ENCODE measurements around the gene DAO.

The DAO gene

GRCh38 chr12:108910336-108910735 lies 30.4 kb downstream of the DAO start:
- Histone ChIP-seq H3K4me3 (ENCODE audit: low read depth in 1 of 2, low read length in 2 of 2) (no peak overlapping the region), H3K27me3 (ENCODE audit: low read depth, low read length) (no peaks in the 10 kb centered on the region), H3K4me1 (ENCODE audit: control insufficient read depth in 1 of 2, insufficient read depth in 2 of 2, low read length in 2 of 2) (no peaks in the 10 kb centered on the region), H3K36me3 (ENCODE audit: control insufficient read depth in 1 of 2, insufficient read depth in 2 of 2, low read length in 2 of 2) (no peaks in the 10 kb centered on the region), H3K9me3 (ENCODE audit: control insufficient read depth in 1 of 2, low read length in 2 of 2) (no peaks in the 10 kb centered on the region), H3K27ac (ENCODE audit: low read length) (no peak overlapping the region)

- Histone ChIP-seq H3K36me3 (ENCODE audit: control insufficient read depth in 1 of 2, insufficient read depth in 2 of 2, low read length in 2 of 2) (no peaks in the 10 kb centered on the region), H3K27ac (ENCODE audit: low read length) (no peak overlapping the region), H3K9me3 (ENCODE audit: control insufficient read depth in 1 of 2, low read length in 2 of 2) (no peaks in the 10 kb centered on the region), H3K27me3 (ENCODE audit: low read depth, low read length) (no peaks in the 10 kb centered on the region), H3K4me1 (ENCODE audit: control insufficient read depth in 1 of 2, insufficient read depth in 2 of 2, low read length in 2 of 2) (no peaks in the 10 kb centered on the region), H3K4me3 (ENCODE audit: low read depth in 1 of 2, low read length in 2 of 2) (no peak overlapping the region)
These were observed 32.0 kb downstream of the DAO start for GRCh38 chr12:108911915-108912314.

DNA sequence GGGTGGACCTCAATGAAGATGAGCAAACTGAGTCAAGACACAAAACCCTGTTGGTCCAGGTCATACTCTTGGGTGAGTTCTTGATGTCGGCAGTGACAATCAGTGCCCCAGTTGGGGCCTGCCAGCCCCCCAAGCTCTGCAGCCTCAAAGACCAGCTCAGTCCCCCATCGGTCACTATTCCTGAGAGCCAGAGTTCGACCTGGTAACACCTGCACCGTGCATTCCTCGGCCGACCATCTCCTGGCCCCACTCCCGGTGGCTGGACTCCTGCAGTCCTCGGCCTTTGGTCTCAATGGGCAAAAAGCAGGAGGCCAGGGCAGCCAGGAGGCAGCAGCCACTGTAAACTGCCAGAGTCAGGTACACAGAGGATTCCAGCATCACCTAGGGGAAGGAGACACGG lies 32.5 kb downstream of the DAO start:
- H3K9me3 ChIP-seq (ENCODE audit: control insufficient read depth in 1 of 2, low read length in 2 of 2) = no peaks in the 10 kb centered on the region
- H3K27ac ChIP-seq (ENCODE audit: low read length) = no peak overlapping the region
- no peaks in the 10 kb centered on the region for H3K4me1 ChIP-seq (ENCODE audit: control insufficient read depth in 1 of 2, insufficient read depth in 2 of 2, low read length in 2 of 2)
- H3K4me3 ChIP-seq (ENCODE audit: low read depth in 1 of 2, low read length in 2 of 2) = no peak overlapping the region
- no peaks in the 10 kb centered on the region for H3K36me3 ChIP-seq (ENCODE audit: control insufficient read depth in 1 of 2, insufficient read depth in 2 of 2, low read length in 2 of 2)
- H3K27me3 ChIP-seq (ENCODE audit: low read depth, low read length) = no peaks in the 10 kb centered on the region

DNA sequence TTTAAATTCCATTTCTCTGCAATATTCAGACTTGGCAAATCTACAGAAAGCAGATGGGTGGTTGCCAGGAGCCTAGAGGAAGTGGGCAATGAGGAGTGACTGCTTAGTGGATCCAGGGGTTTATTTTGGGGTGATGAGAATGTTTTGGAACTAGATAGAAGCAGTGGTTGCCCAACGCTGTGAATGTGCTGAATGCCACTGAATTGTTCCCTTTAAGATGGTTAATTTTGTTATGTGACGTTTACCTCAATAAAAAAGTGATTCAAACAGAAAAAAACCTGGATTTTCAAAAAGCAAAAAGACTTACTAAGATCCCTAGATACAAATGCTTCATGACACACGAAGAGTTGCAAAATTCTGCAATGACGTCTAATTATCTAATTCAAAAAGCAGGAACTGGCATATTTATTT lies 34.2 kb downstream of the DAO start:
- Histone ChIP-seq H3K36me3 (ENCODE audit: control insufficient read depth in 1 of 2, insufficient read depth in 2 of 2, low read length in 2 of 2) (no peaks in the 10 kb centered on the region), H3K9me3 (ENCODE audit: control insufficient read depth in 1 of 2, low read length in 2 of 2) (no peaks in the 10 kb centered on the region), H3K4me1 (ENCODE audit: control insufficient read depth in 1 of 2, insufficient read depth in 2 of 2, low read length in 2 of 2) (no peaks in the 10 kb centered on the region), H3K4me3 (ENCODE audit: low read depth in 1 of 2, low read length in 2 of 2) (no peak overlapping the region), H3K27me3 (ENCODE audit: low read depth, low read length) (no peaks in the 10 kb centered on the region), H3K27ac (ENCODE audit: low read length) (no peak overlapping the region)

- H3K4me3 ChIP-seq (ENCODE audit: low read depth in 1 of 2, low read length in 2 of 2) = no peak overlapping the region
- H3K36me3 ChIP-seq (ENCODE audit: control insufficient read depth in 1 of 2, insufficient read depth in 2 of 2, low read length in 2 of 2) = no peaks in the 10 kb centered on the region
- H3K27me3 ChIP-seq (ENCODE audit: low read depth, low read length) = no peaks in the 10 kb centered on the region
- peaks cover 0 to 3% of the 10 kb centered on the region in 2 donors for H3K9me3 ChIP-seq (ENCODE audit: control insufficient read depth in 1 of 2, low read length in 2 of 2)
- no peaks in the 10 kb centered on the region for H3K4me1 ChIP-seq (ENCODE audit: control insufficient read depth in 1 of 2, insufficient read depth in 2 of 2, low read length in 2 of 2)
- H3K27ac ChIP-seq (ENCODE audit: low read length) = no peak overlapping the region
These were observed 35.8 kb downstream of the DAO start for GRCh38 chr12:108915632-108916133.

DNA sequence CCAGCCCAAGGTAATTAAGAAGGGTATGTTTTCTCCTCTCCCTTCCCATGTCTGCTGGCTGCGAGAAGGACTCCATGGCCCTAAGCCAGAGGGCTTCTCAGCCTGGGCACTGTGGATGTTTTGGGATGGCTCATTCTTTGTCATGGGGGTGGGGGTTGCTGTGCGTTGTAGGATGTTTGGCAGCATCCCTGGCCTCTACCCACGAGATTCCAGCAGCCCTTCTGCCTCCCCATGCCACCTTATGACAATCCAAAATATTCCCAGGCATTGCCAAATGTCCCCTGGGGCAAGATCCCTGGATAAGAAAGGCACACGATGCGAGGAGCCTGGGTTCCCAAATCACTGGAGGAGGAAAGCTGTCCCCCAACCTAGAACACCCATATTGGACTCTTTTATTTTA lies 36.4 kb downstream of the DAO start:
- H3K4me1 ChIP-seq (ENCODE audit: control insufficient read depth in 1 of 2, insufficient read depth in 2 of 2, low read length in 2 of 2) = no peaks in the 10 kb centered on the region

DNA sequence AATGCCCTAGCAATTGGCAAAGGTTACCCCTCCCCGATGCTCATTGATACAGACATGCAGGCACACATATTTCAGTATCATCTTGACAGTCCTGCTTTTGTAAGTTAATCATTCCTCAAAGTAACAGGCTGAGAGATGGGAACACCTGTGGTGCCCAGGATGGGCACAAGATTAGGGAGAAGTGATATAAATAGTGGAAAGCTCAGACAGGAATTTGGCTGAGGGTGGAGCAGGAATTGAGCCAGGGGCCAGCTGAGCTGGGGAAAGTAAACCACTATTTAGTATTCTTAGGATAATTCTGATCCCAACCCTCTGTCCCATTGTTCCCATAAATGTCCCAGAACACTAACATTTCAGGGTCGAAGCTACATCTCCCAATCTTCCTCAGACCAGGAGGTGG lies 38.3 kb downstream of the DAO start:
- Histone ChIP-seq H3K27ac (ENCODE audit: low read length) (no peak overlapping the region), H3K36me3 (ENCODE audit: control insufficient read depth in 1 of 2, insufficient read depth in 2 of 2, low read length in 2 of 2) (no peaks in the 10 kb centered on the region), H3K4me1 (ENCODE audit: control insufficient read depth in 1 of 2, insufficient read depth in 2 of 2, low read length in 2 of 2) (no peaks in the 10 kb centered on the region), H3K4me3 (ENCODE audit: low read depth in 1 of 2, low read length in 2 of 2) (no peak overlapping the region), H3K9me3 (ENCODE audit: control insufficient read depth in 1 of 2, low read length in 2 of 2) (peaks cover 5 to 7% of the 10 kb centered on the region in 2 donors), H3K27me3 (ENCODE audit: low read depth, low read length) (no peaks in the 10 kb centered on the region)

More for the DNA sequence above, 36.4 kb downstream of the DAO start:
- H3K27ac ChIP-seq (ENCODE audit: low read length) = no peak overlapping the region
- no peaks in the 10 kb centered on the region for H3K36me3 ChIP-seq (ENCODE audit: control insufficient read depth in 1 of 2, insufficient read depth in 2 of 2, low read length in 2 of 2)
- peaks cover 0 to 3% of the 10 kb centered on the region in 2 donors for H3K9me3 ChIP-seq (ENCODE audit: control insufficient read depth in 1 of 2, low read length in 2 of 2)
- H3K27me3 ChIP-seq (ENCODE audit: low read depth, low read length) = no peaks in the 10 kb centered on the region
- no peak overlapping the region for H3K4me3 ChIP-seq (ENCODE audit: low read depth in 1 of 2, low read length in 2 of 2)

GRCh38 chr12:108918960-108919642 lies 39.2 kb downstream of the DAO start:
- Histone ChIP-seq H3K27ac (ENCODE audit: low read length) (no peak overlapping the region), H3K27me3 (ENCODE audit: low read depth, low read length) (no peaks in the 10 kb centered on the region), H3K4me1 (ENCODE audit: control insufficient read depth in 1 of 2, insufficient read depth in 2 of 2, low read length in 2 of 2) (no peaks in the 10 kb centered on the region), H3K36me3 (ENCODE audit: control insufficient read depth in 1 of 2, insufficient read depth in 2 of 2, low read length in 2 of 2) (no peaks in the 10 kb centered on the region), H3K9me3 (ENCODE audit: control insufficient read depth in 1 of 2, low read length in 2 of 2) (peaks cover 5 to 7% of the 10 kb centered on the region in 2 donors), H3K4me3 (ENCODE audit: low read depth in 1 of 2, low read length in 2 of 2) (no peak overlapping the region)

GRCh38 chr12:108921946-108922345 lies 42.1 kb downstream of the DAO start:
- Histone ChIP-seq H3K4me3 (ENCODE audit: low read depth in 1 of 2, low read length in 2 of 2) (no peak overlapping the region), H3K9me3 (ENCODE audit: control insufficient read depth in 1 of 2, low read length in 2 of 2) (peaks cover 5 to 7% of the 10 kb centered on the region in 2 donors), H3K27me3 (ENCODE audit: low read depth, low read length) (no peaks in the 10 kb centered on the region), H3K36me3 (ENCODE audit: control insufficient read depth in 1 of 2, insufficient read depth in 2 of 2, low read length in 2 of 2) (no peaks in the 10 kb centered on the region), H3K4me1 (ENCODE audit: control insufficient read depth in 1 of 2, insufficient read depth in 2 of 2, low read length in 2 of 2) (no peaks in the 10 kb centered on the region), H3K27ac (ENCODE audit: low read length) (no peak overlapping the region)

- Histone ChIP-seq H3K4me3 (ENCODE audit: low read depth in 1 of 2, low read length in 2 of 2) (no peak overlapping the region), H3K27ac (ENCODE audit: low read length) (no peak overlapping the region), H3K9me3 (ENCODE audit: control insufficient read depth in 1 of 2, low read length in 2 of 2) (peaks cover 5 to 7% of the 10 kb centered on the region in 2 donors), H3K36me3 (ENCODE audit: control insufficient read depth in 1 of 2, insufficient read depth in 2 of 2, low read length in 2 of 2) (no peaks in the 10 kb centered on the region), H3K4me1 (ENCODE audit: control insufficient read depth in 1 of 2, insufficient read depth in 2 of 2, low read length in 2 of 2) (no peaks in the 10 kb centered on the region), H3K27me3 (ENCODE audit: low read depth, low read length) (no peaks in the 10 kb centered on the region)
These were observed 43.0 kb downstream of the DAO start for GRCh38 chr12:108922918-108923317.

DNA sequence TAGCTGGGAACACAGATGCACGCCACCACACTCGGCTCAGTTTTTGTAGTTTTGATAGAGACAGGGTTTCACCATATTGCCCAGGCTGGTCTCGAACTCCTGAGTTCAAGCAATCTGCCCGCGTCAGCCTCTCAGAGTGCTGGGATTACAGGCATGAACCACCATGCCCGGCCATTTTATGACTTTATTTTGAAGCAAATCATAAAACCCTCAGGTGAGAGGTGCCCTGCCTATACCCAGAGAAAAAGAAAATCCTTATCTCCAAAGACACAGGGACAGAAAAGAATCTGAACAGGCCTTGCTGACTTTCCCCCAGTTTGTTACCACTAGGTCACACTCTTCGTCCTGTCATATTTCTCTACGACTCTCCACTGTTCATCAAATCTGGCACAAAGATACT lies 48.8 kb downstream of the DAO start:
- Histone ChIP-seq H3K36me3 (ENCODE audit: control insufficient read depth in 1 of 2, insufficient read depth in 2 of 2, low read length in 2 of 2) (no peaks in the 10 kb centered on the region), H3K27ac (ENCODE audit: low read length) (no peak overlapping the region), H3K27me3 (ENCODE audit: low read depth, low read length) (no peaks in the 10 kb centered on the region), H3K9me3 (ENCODE audit: control insufficient read depth in 1 of 2, low read length in 2 of 2) (no peaks in the 10 kb centered on the region), H3K4me3 (ENCODE audit: low read depth in 1 of 2, low read length in 2 of 2) (no peak overlapping the region), H3K4me1 (ENCODE audit: control insufficient read depth in 1 of 2, insufficient read depth in 2 of 2, low read length in 2 of 2) (no peaks in the 10 kb centered on the region)

GRCh38 chr12:108930155-108930554 lies 50.3 kb downstream of the DAO start:
- no peaks in the 10 kb centered on the region for H3K27me3 ChIP-seq (ENCODE audit: low read depth, low read length)
- no peak overlapping the region for H3K4me3 ChIP-seq (ENCODE audit: low read depth in 1 of 2, low read length in 2 of 2)
- H3K4me1 ChIP-seq (ENCODE audit: control insufficient read depth in 1 of 2, insufficient read depth in 2 of 2, low read length in 2 of 2) = no peaks in the 10 kb centered on the region
- no peaks in the 10 kb centered on the region for H3K9me3 ChIP-seq (ENCODE audit: control insufficient read depth in 1 of 2, low read length in 2 of 2)
- H3K27ac ChIP-seq (ENCODE audit: low read length) = peak overlapping the region; percentile 5
- no peaks in the 10 kb centered on the region for H3K36me3 ChIP-seq (ENCODE audit: control insufficient read depth in 1 of 2, insufficient read depth in 2 of 2, low read length in 2 of 2)
